GM12878 (cell line): ENCODE data around the gene ZNF629. TPM values are rescaled to one million over a fixed set of nuclear protein-coding genes. Genes with fewer than 3 reads are reported as not detected.

Experiments
- ATAC-seq: fragments of 200-7000 bp; cut with Tn5 transposase; 3 replicates; pipeline ENCODE4 v1.9.1; 2020; ENCODE audit warnings: mild to moderate bottlenecking, moderate library complexity
- BruUV-seq: library from RNA; stranded (reverse); fragments of 400-500 nt; replicated peaks from 2 replicates; lab custom pipeline; 2021; lab: Mats Ljungman, UMichigan
- CTCF ChIA-PET: fragments of 300-600 bp; sonication (Branson Sonifier 250); formaldehyde crosslinking; extraction: SDS; loops from one replicate; lab custom pipeline; 2021; ENCODE audit warnings: inconsistent platforms; lab: Yijun Ruan, JAX
- POLR2A ChIA-PET: fragments of 350-600 bp; formaldehyde crosslinking; extraction: SDS; loops from one replicate; lab custom pipeline; 2021; ENCODE audit warnings: inconsistent platforms; lab: Charles Lee
- RAD21 ChIA-PET: fragments of 300-600 bp; sonication (Branson Sonifier 250); formaldehyde crosslinking; loops from one replicate; lab custom pipeline; 2023; ENCODE audit warnings: antibody characterized with exemption; ENCODE audit not compliant: unreplicated experiment; lab: Charles Lee
- SMC1A ChIA-PET: fragments of 300-600 bp; sonication (Branson Sonifier 250); formaldehyde crosslinking; loops from one replicate; lab custom pipeline; 2023; ENCODE audit not compliant: unreplicated experiment, uncharacterized antibody; lab: Charles Lee
- DNase-seq: peaks from one replicate; pipeline ENCODE4 v3.0.0-alpha.2; 2011; ENCODE audit warnings: low read depth, low spot score
- FAIRE-seq: peaks from 3 replicates; lab custom pipeline; 2011; peaks lifted over from hg19 to GRCh38; lab: Jason Lieb, UNC
- H2AFZ ChIP-seq: 2 replicates; pipeline ENCODE4 v1.6.0; 2011; ENCODE audit warnings: low read depth, low read length, control low read depth; ENCODE audit not compliant: control insufficient read depth
- H3K27ac ChIP-seq: 2 replicates; pipeline ENCODE4 v1.5.1; 2011; ENCODE audit warnings: control low read depth; ENCODE audit not compliant: control insufficient read depth, insufficient read depth
- H3K27me3 ChIP-seq, 2 experiments: replicated peaks in 1 of 2; 2 replicates each; pipeline versions ENCODE4 v1.6.0 to v1.6.1; 2011; ENCODE audit warnings: low read length in 1 of 2; ENCODE audit not compliant: control insufficient read depth in 2 of 2, insufficient read depth in 2 of 2
- H3K36me3 ChIP-seq, 2 experiments: 2 replicates each; pipeline ENCODE4 v1.5.1; 2011; ENCODE audit warnings: low read length in 1 of 2; ENCODE audit not compliant: control insufficient read depth in 2 of 2, insufficient read depth in 2 of 2
- H3K4me1 ChIP-seq: 2 replicates; pipeline ENCODE4 v1.6.1; 2011; ENCODE audit warnings: mild to moderate bottlenecking, low read length, moderate library complexity, mixed read lengths; ENCODE audit not compliant: control insufficient read depth, insufficient read depth
- H3K4me2 ChIP-seq: 2 replicates; pipeline ENCODE4 v1.6.0; 2011; ENCODE audit warnings: control low read depth; ENCODE audit not compliant: control insufficient read depth, insufficient read depth
- H3K4me3 ChIP-seq: fragments of 200-600 bp; sonication (generic); 2 replicates; pipeline ENCODE4 v1.5.1; 2016
- H3K79me2 ChIP-seq: 2 replicates; pipeline ENCODE4 v1.6.0; 2011; ENCODE audit warnings: low read length; ENCODE audit not compliant: control insufficient read depth, insufficient read depth
- H3K9ac ChIP-seq: 2 replicates; pipeline ENCODE4 v1.8.0; 2011; ENCODE audit warnings: low read length, control low read depth, mixed read lengths; ENCODE audit not compliant: control insufficient read depth, insufficient read depth
- H3K9me3 ChIP-seq: replicated peaks from 3 replicates; pipeline ENCODE4 v1.5.1; 2011; ENCODE audit warnings: mild to moderate bottlenecking, low read length; ENCODE audit not compliant: control insufficient read depth, insufficient read depth
- H4K20me1 ChIP-seq: 2 replicates; pipeline ENCODE4 v1.6.0; 2011; ENCODE audit not compliant: control insufficient read depth, insufficient read depth
- ATF7 ChIP-seq: fragments of 450-650 bp; IDR thresholded peaks from 2 replicates; pipeline ENCODE4 v1.6.1; 2016; ENCODE audit warnings: low read depth, mild to moderate bottlenecking
- CHD2 ChIP-seq: IDR thresholded peaks from 2 replicates; pipeline ENCODE4 v1.6.1; 2011; ENCODE audit warnings: low read depth, low read length, improper control_type of control experiment, borderline replicate concordance
- CREB1 ChIP-seq: IDR thresholded peaks from 2 replicates; pipeline ENCODE4 v1.6.1; 2012; ENCODE audit warnings: low read depth, mild to moderate bottlenecking, inconsistent platforms
- EP300 ChIP-seq, 2 experiments: fragments of 150-350 bp in 1 of 2; IDR thresholded peaks; 2 replicates each; pipeline ENCODE4 v1.6.1; 2011 to 2012; ENCODE audit warnings: low read depth in 2 of 2, low read length in 2 of 2, borderline replicate concordance in 1 of 2, improper control_type of control experiment in 1 of 2, inconsistent platforms in 1 of 2; ENCODE audit not compliant: control insufficient read depth in 1 of 2
- GABPA ChIP-seq: IDR thresholded peaks from 2 replicates; pipeline ENCODE4 v1.6.1; 2014; ENCODE audit warnings: antibody characterized with exemption, low read depth, mild to moderate bottlenecking, inconsistent platforms
- IRF3 ChIP-seq: fragments of 450-650 bp; IDR thresholded peaks from 2 replicates; pipeline ENCODE4 v1.6.1; 2014; ENCODE audit warnings: mild to moderate bottlenecking
- JUNB ChIP-seq: IDR thresholded peaks from 2 replicates; pipeline ENCODE4 v1.6.1; 2016; ENCODE audit warnings: antibody characterized with exemption, mild to moderate bottlenecking
- MYB ChIP-seq: fragments of 150-350 bp; IDR thresholded peaks from 2 replicates; pipeline ENCODE4 v1.6.1; 2014; ENCODE audit warnings: mild to moderate bottlenecking, low read depth, low read length, borderline replicate concordance
- NFIC ChIP-seq: IDR thresholded peaks from 2 replicates; pipeline ENCODE4 v1.6.1; 2012; ENCODE audit warnings: low read depth, mild to moderate bottlenecking, inconsistent platforms, low read length, moderate library complexity
- NKRF ChIP-seq: fragments of 450-650 bp; conservative IDR thresholded peaks from 2 replicates; pipeline ENCODE4 v1.6.1; 2017; ENCODE audit warnings: mild to moderate bottlenecking, moderate library complexity
- RAD21 ChIP-seq: IDR thresholded peaks from 2 replicates; pipeline ENCODE4 v1.6.1; 2011; ENCODE audit warnings: mild to moderate bottlenecking, low read depth, low read length, moderate library complexity; ENCODE audit not compliant: insufficient read depth
- STAT3 ChIP-seq: IDR thresholded peaks from 2 replicates; pipeline ENCODE4 v1.6.1; 2011; ENCODE audit warnings: low read depth, low read length, improper control_type of control experiment
- TBL1XR1 ChIP-seq: IDR thresholded peaks from 2 replicates; pipeline ENCODE4 v1.6.1; 2012; ENCODE audit warnings: low read depth, low read length, improper control_type of control experiment
- WRNIP1 ChIP-seq: IDR thresholded peaks from 2 replicates; pipeline ENCODE4 v1.6.1; 2011; ENCODE audit warnings: low read depth, low read length, improper control_type of control experiment, borderline replicate concordance
- ZNF384 ChIP-seq: IDR thresholded peaks from 2 replicates; pipeline ENCODE4 v1.6.1; 2012; ENCODE audit warnings: low read depth, mild to moderate bottlenecking, low read length, improper control_type of control experiment, borderline replicate concordance
- WGBS: methylation state at CpG from one replicate; pipeline ENCODE4 v1.1.6; 2016; ENCODE audit warnings: low lambda C conversion rate; ENCODE audit not compliant: insufficient replicate concordance, insufficient coverage; ENCODE audit errors: missing lambda C conversion rate; 5-methylcytosine and 5-hydroxymethylcytosine counted together
- in situ Hi-C: fragments of 300-500 bp; cut with MboI; formaldehyde crosslinking; loops from 9 replicates; pipeline ENCODE4 v1.14.3; 2018; ENCODE audit warnings: mixed read lengths
- intact Hi-C: fragments of 100-400 bp; cut with micrococcal nuclease; formaldehyde crosslinking; loops from one replicate; pipeline ENCODE4 v1.14.2; 2022; ENCODE audit not compliant: unreplicated experiment
- polyA plus RNA-seq, 11 experiments: library from polyadenylated mRNA; depleted of rRNA in 4 of 11; unstranded in 6 of 11; stranded (reverse) in 5 of 11; fragments of >200 nt; fragmentation: Nextera tagmentation in 4 of 11; fragmentation: Illumina TruSeq in 1 of 11; extraction: Ambion mirVana in 4 of 11; extraction: Trizol in 1 of 11; gene quantifications; 1 replicate in 1 of 11; 2 replicates in 10 of 11; pipeline versions ENCODE4 v1.2.1 to v1.2.3, GENCODE V29; 2011 to 2016; ENCODE audit warnings: inconsistent platforms in 2 of 11, missing spikeins in 2 of 11, low read depth in 1 of 11
- total RNA-seq, 4 experiments: library from RNA; depleted of rRNA in 3 of 4; stranded (reverse); fragments of >200 nt in 3 of 4; fragmentation: Illumina TruSeq in 1 of 4; extraction: Trizol in 1 of 4; gene quantifications; 2 replicates each; pipeline versions ENCODE4 v1.2.1 to v1.2.3, GENCODE V29; 2013 to 2021

Gene ZNF629
- total and polyA plus RNA-seq, 10 of the 15 experiments (the other 5 are each of a cell fraction or from before 2014, with no cell fraction given): 0.02 to 0.69 (median 0.40) TPM

GRCh38 chr16:30753596-30753995 lies 33.4 kb downstream of the ZNF629 start:
- DNase-seq: no peak
- no TSS peak for BruUV-seq
- ChIA-PET POLR2A (no interaction called here), SMC1A (no interaction called here), RAD21 (no interaction called here), CTCF (interaction anchor here (0.6 to 1.4 kb wide), 3 partner anchors 119 to 277 kb away, joined by 3 to 4 read pairs (median 3); no protein-coding TSS in a partner anchor)
- Histone ChIP-seq H3K4me2 (no peak overlapping the region), H3K4me3 (no peak overlapping the region), H3K27ac (no peak overlapping the region), H2AFZ (no peak overlapping the region), H3K4me1 (peaks cover 5% of the 10 kb centered on the region; the same call in 1 of the 2 replicates), H3K9ac (no peak overlapping the region), H3K36me3 (peaks cover 14 to 17% of the 10 kb centered on the region in 2 experiments; a peak in 3 of 4 replicates), H4K20me1 (no peaks in the 10 kb centered on the region; the same call in 1 of the 2 replicates), H3K79me2 (peaks cover 17% of the 10 kb centered on the region), H3K9me3 (no peaks in the 10 kb centered on the region), H3K27me3 (no peaks in the 10 kb centered on the region)
- no peak for FAIRE-seq
- in situ Hi-C loops (loop anchor here (25.0 kb wide), 1 partner anchor 1134 kb away; no protein-coding TSS in a partner anchor), intact Hi-C loops (no loop called here)
- 66% methylated on average over 4 of the region's 4 CpGs for WGBS
- ATAC-seq: no peak
- TF ChIP-seq ATF7 (no peak), NKRF (no peak), NFIC (no peak), GABPA (no peak), STAT3 (no peak), EP300 (IDR thresholded peaks at IDR 0.05; ENCODE audit: borderline replicate concordance in 1 of 2, control insufficient read depth in 1 of 2, low read depth in 2 of 2, low read length in 2 of 2) (no peak), WRNIP1 (no peak), RAD21 (no peak), JUNB (no peak), CREB1 (no peak), CHD2 (no peak), ZNF384 (no peak), IRF3 (no peak), MYB (no peak), TBL1XR1 (no peak)
